Measurements from ENCODE around the gene DUSP12. TPM values are rescaled to one million over a fixed set of nuclear protein-coding genes. Genes with fewer than 3 reads are reported as not detected.
A peak's percentile ranks its signal among the peaks of the same experiment; 100 is the strongest.

DUSP12 gene
- 37.0 and 37.2 TPM in 2 replicates for total RNA-seq (2014; rRNA removed; shearing (Covaris generic))
- polyA plus RNA-seq (2016; fragmentation: Nextera tagmentation; extraction: Ambion mirVana): 26.9 and 28.4 TPM in 2 replicates
- long read RNA-seq, transcript DUSP12-201 (6 exons, 1,270 nt): major isoform, 24 of 54 reads
- long read RNA-seq, partial matches to known transcripts: 1 of 54 reads
- long read RNA-seq, other reads (novel, unspliced or antisense): 29 of 54 reads

- peaks cover 3% of the 10 kb centered on the region; the same call in 2 of the 3 replicates for H3K9me3 Mint-ChIP-seq
- H3K36me3 ChIP-seq (ENCODE audit: insufficient read depth): peaks cover 30% of the 10 kb centered on the region; the same call in 1 of the 2 replicates
- H3K79me2 ChIP-seq (replicated peaks; ENCODE audit: insufficient read depth): peaks cover 17% of the 10 kb centered on the region
- peak within 1 kb of the TSS; percentile 93 for H3K27ac ChIP-seq (ENCODE audit: low read depth)
- no peaks in the 10 kb centered on the region for H3K27me3 ChIP-seq (ENCODE audit: insufficient read depth)
- peak within 1 kb of the TSS; percentile 60 for H2AFZ ChIP-seq
- no peaks in the 10 kb centered on the region for H3K9me2 ChIP-seq (ENCODE audit: insufficient read depth)
- TF ChIP-seq, protein P1, sequence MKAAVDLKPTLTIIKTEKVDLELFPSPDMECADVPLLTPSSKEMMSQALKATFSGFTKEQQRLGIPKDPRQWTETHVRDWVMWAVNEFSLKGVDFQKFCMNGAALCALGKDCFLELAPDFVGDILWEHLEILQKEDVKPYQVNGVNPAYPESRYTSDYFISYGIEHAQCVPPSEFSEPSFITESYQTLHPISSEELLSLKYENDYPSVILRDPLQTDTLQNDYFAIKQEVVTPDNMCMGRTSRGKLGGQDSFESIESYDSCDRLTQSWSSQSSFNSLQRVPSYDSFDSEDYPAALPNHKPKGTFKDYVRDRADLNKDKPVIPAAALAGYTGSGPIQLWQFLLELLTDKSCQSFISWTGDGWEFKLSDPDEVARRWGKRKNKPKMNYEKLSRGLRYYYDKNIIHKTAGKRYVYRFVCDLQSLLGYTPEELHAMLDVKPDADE (IDR thresholded peaks at IDR 0.05): peak; percentile 61; the same call in 1 of the 2 replicates
- TF ChIP-seq, protein P2, sequence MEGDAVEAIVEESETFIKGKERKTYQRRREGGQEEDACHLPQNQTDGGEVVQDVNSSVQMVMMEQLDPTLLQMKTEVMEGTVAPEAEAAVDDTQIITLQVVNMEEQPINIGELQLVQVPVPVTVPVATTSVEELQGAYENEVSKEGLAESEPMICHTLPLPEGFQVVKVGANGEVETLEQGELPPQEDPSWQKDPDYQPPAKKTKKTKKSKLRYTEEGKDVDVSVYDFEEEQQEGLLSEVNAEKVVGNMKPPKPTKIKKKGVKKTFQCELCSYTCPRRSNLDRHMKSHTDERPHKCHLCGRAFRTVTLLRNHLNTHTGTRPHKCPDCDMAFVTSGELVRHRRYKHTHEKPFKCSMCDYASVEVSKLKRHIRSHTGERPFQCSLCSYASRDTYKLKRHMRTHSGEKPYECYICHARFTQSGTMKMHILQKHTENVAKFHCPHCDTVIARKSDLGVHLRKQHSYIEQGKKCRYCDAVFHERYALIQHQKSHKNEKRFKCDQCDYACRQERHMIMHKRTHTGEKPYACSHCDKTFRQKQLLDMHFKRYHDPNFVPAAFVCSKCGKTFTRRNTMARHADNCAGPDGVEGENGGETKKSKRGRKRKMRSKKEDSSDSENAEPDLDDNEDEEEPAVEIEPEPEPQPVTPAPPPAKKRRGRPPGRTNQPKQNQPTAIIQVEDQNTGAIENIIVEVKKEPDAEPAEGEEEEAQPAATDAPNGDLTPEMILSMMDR (conservative IDR thresholded peaks at IDR 0.05; ENCODE audit: low read depth in 2 of 2): peak in 1 of 2 experiments; percentile 35; a peak in 1 of 4 replicates
- TF ChIP-seq ZNF114 (CRISPR knock-in tag; IDR thresholded peaks at IDR 0.05) (no peak), CREB1 (CRISPR knock-in tag; IDR thresholded peaks at IDR 0.05; ENCODE audit: low read depth) (peak; percentile 45; the same call in 1 of the 2 replicates), POLR2AphosphoS5 (IDR thresholded peaks at IDR 0.05; ENCODE audit: low read depth) (peak; percentile 91), NANOG (IDR thresholded peaks at IDR 0.05; ENCODE audit: borderline replicate concordance) (no peak), EZH2phosphoT487 (IDR thresholded peaks at IDR 0.05; ENCODE audit: unreplicated experiment) (no peak)
- DNase-seq (ENCODE audit: low spot score): peak; percentile 97
- peak; percentile 96 for ATAC-seq
- H3K4me1 ChIP-seq (ENCODE audit: insufficient read depth): peaks cover 12% of the 10 kb centered on the region
- peak within 1 kb of the TSS; percentile 99 for H3K4me3 Mint-ChIP-seq
- H3K4me1 Mint-ChIP-seq: peaks cover 13% of the 10 kb centered on the region; the same call in 2 of the 3 replicates
- H3K36me3 Mint-ChIP-seq (ENCODE audit: low read depth): peaks cover 41% of the 10 kb centered on the region
- peak within 1 kb of the TSS; percentile 99 for H3K27ac Mint-ChIP-seq
- peak within 1 kb of the TSS; percentile 72 for H3K4me2 ChIP-seq
- H3F3A ChIP-seq (replicated peaks; ENCODE audit: low read depth): no peaks in the 10 kb centered on the region
- H3K4me3 ChIP-seq: peak within 1 kb of the TSS; percentile 82
- peaks cover 3% of the 10 kb centered on the region for H3K27me3 Mint-ChIP-seq (ENCODE audit: insufficient read depth, low read depth, poor library complexity)
- H4K20me1 ChIP-seq (replicated peaks; ENCODE audit: insufficient read depth): peaks cover 34% of the 10 kb centered on the region
These were observed at the start of gene DUSP12 for GRCh38 chr1:161749509-161750407. TSS of gene DUSP12 (plus strand) at chr1:161749786. CDS start at chr1:161749802, 16 bp downstream.

- no peaks in the 10 kb centered on the region for H3K27me3 Mint-ChIP-seq (ENCODE audit: insufficient read depth, low read depth, poor library complexity)
- H3K9me3 Mint-ChIP-seq: no peaks in the 10 kb centered on the region
- Histone ChIP-seq H3K27me3 (ENCODE audit: insufficient read depth) (no peaks in the 10 kb centered on the region), H3K27ac (ENCODE audit: low read depth) (no peak overlapping the region), H3F3A (replicated peaks; ENCODE audit: low read depth) (no peaks in the 10 kb centered on the region), H3K4me1 (ENCODE audit: insufficient read depth) (no peaks in the 10 kb centered on the region), H3K36me3 (ENCODE audit: insufficient read depth) (no peaks in the 10 kb centered on the region), H3K4me3 (no peak overlapping the region), H2AFZ (no peak overlapping the region), H4K20me1 (replicated peaks; ENCODE audit: insufficient read depth) (no peaks in the 10 kb centered on the region), H3K9me2 (ENCODE audit: insufficient read depth) (peaks cover 4% of the 10 kb centered on the region; the same call in 1 of the 2 replicates), H3K79me2 (replicated peaks; ENCODE audit: insufficient read depth) (no peaks in the 10 kb centered on the region), H3K4me2 (no peak overlapping the region)
- H3K36me3 Mint-ChIP-seq (ENCODE audit: low read depth): no peaks in the 10 kb centered on the region
- peaks cover 8% of the 10 kb centered on the region; the same call in 2 of the 3 replicates for H3K4me1 Mint-ChIP-seq
- no peak overlapping the region for H3K4me3 Mint-ChIP-seq
- no peak for ATAC-seq
- no peak for DNase-seq (ENCODE audit: low spot score)
- H3K27ac Mint-ChIP-seq: no peak overlapping the region
- TF ChIP-seq POLR2AphosphoS5 (IDR thresholded peaks at IDR 0.05; ENCODE audit: low read depth): no peak
- no peak for TF ChIP-seq EZH2 (IDR thresholded peaks at IDR 0.05; ENCODE audit: low read depth, unreplicated experiment)
- no peak for TF ChIP-seq CREB1 (CRISPR knock-in tag; IDR thresholded peaks at IDR 0.05; ENCODE audit: low read depth)
- TF ChIP-seq, protein P3, sequence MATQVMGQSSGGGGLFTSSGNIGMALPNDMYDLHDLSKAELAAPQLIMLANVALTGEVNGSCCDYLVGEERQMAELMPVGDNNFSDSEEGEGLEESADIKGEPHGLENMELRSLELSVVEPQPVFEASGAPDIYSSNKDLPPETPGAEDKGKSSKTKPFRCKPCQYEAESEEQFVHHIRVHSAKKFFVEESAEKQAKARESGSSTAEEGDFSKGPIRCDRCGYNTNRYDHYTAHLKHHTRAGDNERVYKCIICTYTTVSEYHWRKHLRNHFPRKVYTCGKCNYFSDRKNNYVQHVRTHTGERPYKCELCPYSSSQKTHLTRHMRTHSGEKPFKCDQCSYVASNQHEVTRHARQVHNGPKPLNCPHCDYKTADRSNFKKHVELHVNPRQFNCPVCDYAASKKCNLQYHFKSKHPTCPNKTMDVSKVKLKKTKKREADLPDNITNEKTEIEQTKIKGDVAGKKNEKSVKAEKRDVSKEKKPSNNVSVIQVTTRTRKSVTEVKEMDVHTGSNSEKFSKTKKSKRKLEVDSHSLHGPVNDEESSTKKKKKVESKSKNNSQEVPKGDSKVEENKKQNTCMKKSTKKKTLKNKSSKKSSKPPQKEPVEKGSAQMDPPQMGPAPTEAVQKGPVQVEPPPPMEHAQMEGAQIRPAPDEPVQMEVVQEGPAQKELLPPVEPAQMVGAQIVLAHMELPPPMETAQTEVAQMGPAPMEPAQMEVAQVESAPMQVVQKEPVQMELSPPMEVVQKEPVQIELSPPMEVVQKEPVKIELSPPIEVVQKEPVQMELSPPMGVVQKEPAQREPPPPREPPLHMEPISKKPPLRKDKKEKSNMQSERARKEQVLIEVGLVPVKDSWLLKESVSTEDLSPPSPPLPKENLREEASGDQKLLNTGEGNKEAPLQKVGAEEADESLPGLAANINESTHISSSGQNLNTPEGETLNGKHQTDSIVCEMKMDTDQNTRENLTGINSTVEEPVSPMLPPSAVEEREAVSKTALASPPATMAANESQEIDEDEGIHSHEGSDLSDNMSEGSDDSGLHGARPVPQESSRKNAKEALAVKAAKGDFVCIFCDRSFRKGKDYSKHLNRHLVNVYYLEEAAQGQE (IDR thresholded peaks at IDR 0.05; ENCODE audit: unreplicated experiment): no peak
- no peak for TF ChIP-seq EZH2phosphoT487 (IDR thresholded peaks at IDR 0.05; ENCODE audit: unreplicated experiment)
- TF ChIP-seq ZNF114 (CRISPR knock-in tag; IDR thresholded peaks at IDR 0.05): no peak
- TF ChIP-seq, protein P2 (conservative IDR thresholded peaks at IDR 0.05; ENCODE audit: low read depth in 2 of 2): no peak
These were observed 47.3 kb upstream of the DUSP12 start for GRCh38 chr1:161702250-161702649.

Measured in GM23338 (cell line).